UCSD-AML1 (cell line): ENCODE results near the gene LHFPL3.
"Not testable (repeated sequence)": the region's sequence is repeated elsewhere in the genome, so short reads cannot be mapped to it uniquely, and the experiment has no call there.

Experiments
- DNase-seq: peaks from one replicate; lab custom pipeline; 2025; ENCODE audit not compliant: unreplicated experiment; lab: John Stamatoyannopoulos, UW

LHFPL3 gene

DNA sequence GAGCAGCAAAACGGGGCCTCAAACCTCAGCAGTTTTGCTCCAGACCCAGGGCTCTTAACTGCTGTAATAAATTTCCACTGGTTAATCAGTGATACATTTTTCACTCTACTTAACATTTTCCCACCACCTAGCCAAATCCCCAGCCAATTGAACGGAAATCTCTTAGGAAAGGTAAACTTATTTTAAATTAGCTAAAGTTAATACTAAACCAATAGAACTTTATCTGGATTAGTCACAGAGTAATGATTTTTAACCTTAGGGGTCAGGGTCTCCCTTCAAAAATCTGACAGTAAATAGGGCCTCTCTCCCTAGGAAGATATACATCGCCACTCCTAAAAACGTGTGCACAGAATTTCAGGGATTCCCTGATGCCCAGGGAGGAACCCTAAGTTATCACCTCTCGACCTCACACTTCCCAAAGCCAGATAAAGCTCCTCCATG, 598.2 kb downstream of the LHFPL3 start:
- no peak for DNase-seq

DNA sequence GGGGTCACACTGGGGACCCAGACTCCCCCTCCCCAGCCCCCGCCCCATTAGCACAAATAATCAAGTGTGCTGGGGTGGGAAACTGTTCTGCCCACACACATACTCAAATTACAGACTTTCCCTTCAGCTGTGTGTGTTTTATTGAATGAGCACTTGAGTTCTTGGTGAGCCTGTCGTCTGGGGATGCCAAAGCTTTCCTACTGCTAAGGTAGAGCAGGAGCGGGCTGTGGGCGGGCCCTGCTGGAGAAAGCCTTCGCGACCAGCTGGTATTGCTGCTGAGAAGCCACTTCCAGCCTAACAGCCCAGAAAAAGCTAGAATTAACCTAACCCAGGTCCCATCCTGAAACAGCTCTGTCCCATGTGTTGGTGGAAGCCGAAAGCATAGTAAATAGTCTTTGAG, 598.7 kb downstream of the LHFPL3 start:
- DNase-seq = no peak

DNA sequence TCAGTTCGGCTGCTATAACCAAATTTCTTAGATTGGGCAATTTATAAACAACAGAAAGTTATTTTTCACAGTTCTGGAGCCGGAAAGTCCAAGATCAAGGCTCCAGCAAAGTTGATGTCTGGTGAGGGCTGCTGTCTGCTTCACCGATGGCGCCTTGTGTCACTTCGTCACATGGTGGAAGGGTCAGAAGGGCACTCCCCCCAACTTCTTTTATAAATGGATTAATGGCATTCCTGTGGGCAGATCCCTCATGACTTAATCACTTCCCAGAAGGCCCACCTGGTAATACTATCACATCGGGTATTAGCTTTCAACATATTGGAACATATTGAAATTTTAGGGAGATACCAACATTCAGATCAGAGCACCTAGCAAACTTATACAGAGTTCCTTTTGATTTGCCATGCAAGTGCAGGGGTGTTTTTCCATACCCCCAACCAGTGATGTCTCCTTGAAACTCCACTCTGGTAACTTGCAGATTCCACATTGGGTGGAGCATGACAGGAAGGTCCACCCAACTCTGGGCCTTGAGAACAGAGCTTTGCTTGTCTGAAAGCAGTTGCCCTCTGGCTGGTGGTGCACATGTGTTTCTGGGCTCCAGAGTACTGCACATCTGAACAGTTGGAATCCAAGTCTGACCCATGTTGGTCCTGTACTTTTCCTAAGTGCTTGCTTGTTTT, 600.5 kb downstream of the LHFPL3 start:
- DNase-seq = no peak

DNA sequence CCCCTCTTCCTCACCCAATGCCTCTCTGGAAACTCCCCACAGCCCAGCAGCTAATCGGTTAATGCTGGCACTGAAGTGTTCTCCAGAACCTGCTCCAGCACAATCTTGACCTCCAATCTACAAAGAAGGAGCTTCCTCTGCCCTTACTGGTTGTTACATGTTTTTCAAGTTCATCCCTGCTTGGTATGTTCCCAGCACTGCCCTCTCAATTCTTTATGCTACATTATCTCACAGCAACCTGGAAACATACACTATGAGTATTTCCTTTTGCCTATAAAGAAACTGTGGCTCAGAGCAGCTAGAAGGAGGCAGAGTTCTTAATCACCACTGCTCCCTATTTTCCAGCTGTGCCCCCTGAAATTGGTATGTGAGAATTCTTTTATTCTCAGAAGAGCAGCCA, 601.5 kb downstream of the LHFPL3 start:
- DNase-seq = no peak

DNA sequence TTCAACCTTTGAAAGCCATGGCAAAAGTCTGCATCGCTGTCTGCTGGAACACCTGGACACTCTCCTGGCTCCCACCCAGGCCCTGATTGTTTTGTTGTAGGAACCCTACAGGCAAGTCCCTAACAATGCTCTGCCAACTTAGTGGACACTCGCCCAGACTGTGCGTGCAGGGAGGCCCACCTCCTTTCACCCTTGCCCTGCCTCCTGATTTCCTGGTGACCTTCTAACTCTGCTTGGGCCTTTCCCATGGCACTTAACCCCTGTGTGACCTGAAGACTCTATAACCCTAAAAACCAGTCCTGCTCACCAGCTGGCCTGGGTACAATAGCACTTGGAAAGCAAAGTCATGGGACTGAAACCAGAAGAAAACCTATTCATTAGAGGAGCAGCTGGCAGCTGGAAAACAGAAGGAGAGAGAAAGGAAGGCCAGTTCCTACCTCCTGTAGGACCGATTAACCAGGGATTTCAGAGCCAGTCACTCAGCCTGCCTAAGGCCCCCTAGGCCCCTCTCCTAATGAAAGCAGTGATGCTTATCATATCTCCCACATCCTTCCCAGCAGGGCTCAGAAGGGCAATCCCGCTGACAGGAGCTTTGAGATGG, 602.9 kb downstream of the LHFPL3 start:
- no peak for DNase-seq

DNA sequence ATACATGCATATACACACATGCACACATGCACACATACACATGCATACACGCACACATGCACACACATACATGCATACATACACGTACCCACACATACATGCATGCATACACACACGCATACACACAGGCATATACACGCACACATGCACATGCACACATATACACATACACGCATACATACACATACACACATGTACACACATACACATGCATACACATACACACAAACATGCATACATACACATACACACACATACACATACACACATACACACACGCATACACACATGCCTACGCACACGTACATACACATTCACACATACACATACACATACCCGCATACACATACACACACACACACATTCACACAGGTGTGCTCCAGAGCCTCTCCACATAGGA, 604.6 kb downstream of the LHFPL3 start:
- no peak for DNase-seq

DNA sequence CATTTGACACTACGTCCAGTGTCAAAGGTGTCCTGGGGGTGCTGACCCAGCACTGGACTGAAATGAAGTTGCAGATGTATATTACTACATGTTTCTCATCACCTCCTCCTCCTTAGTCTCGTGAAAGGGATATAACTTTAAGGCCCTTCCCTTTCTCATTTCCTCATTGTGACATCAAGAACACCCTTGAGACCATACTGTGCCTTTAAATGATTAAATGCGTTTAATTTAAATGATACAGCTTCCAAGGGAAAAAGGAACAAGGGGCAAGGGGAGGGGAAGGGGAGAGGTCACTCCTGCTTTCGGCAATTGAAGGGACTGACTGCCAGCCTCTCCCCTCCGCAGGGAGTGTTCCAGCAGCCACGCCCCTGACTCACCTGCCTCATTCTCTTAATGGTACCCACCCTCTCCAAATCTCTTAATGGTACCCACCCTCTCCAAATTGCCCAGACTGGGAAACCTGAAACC, 605.2 kb downstream of the LHFPL3 start:
- no peak for DNase-seq

DNA sequence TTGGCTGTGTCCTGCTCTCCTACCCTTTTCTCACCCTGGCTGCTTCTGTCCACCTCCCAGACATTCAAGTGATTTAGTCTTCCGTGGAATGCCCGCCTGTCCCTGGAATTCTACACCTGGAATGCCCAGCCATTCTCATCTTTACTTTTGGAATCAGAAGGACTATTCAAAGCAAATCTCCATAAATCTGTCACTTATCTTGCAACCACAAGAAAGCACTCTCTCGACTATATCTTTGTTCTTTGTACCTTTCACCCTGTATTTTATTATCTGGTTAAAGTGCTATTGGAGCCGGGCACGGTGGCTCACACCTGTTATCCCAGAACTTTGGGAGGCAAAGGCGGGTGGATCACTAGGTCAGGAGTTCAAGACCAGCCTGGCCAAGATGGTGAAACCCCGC, 606.3 kb downstream of the LHFPL3 start:
- no peak for DNase-seq

DNA sequence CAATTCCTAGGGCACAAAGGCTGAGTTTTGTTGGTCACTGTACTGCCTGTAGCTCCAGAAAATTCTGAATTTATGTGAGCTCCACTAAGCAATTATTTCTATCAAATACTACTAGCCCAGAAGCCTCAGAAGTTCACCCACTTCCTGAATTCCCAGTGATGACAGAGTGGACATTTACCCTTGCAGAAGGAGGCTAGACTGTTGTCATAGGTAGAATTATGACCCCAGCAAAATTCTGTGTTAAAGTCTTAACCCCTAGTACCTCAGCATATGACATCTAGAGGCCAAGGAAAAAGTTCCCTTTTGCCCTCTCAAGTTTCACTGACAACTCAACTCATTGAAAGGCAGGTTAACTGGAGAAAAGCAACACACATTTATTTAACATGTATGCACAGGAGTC, 606.9 kb downstream of the LHFPL3 start:
- DNase-seq = no peak

DNA sequence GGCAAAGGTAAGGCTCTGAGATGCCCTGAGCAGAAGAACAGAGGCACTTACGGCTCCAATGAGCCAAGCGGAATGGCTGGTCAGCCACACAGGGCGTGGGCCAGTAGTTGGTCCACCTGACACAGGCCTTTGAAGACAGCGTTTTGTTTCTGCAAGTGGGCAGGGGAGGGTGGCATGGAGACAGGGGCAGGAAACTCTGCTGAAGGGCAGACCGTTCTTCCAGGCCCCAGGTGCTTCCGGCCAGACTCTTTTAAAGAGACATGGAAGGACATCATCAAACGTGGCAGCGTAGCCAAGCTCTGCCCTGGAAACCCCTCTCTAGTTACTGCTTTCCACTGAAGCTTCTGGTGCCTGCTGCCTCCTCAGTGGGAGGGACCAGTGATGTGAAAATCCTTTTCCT, 608.1 kb downstream of the LHFPL3 start:
- no peak for DNase-seq

DNA sequence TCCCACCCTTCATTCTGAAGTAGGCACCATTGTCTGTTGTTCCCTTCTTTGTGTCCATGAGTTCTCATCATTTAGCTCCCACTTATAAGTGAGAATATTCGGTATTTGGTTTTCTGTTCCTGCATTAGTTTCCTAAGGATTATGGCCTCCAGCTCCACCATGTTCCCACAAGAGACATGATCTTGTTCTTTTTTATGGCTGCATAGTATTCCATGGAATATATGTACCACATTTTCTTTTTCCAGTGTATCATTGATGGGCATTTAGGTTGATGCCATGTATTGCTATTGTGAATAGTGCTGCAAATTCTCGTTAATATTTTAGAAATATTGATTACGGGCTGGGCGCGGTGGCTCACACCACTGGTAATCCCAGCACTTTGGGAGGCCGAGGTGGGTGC, 609.1 kb downstream of the LHFPL3 start:
- not testable (repeated sequence) for DNase-seq

DNA sequence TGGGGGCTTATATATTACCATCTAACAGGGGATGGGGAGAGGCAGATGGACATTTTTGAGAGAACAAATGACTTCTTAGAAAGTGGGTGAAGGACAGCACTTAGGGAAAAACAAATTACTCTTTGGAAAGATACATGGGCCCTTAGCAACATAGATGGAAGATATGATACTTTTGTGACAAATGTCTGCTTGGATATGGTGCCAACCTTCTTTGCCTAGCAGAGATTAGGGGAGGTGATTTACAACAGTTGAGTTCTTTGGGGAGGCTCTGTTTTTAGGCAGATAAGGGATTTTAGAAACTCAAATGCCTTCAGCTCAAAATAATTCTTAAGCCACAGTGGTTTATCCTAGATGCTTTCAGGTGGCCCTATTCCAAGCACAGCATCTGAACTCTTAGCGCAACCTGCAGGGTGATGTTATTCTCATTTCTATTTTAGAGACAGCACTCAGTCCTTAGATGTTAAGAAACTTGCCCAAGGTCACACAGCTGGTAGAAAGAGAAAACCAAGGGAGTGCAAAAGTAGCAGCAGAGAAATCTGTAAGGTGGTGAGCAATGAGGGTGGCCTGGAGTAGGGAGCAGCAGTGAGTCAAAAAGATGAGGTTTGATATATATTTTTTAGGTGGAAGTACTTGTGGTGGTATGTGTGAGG, 610.5 kb downstream of the LHFPL3 start:
- DNase-seq = no peak

DNA sequence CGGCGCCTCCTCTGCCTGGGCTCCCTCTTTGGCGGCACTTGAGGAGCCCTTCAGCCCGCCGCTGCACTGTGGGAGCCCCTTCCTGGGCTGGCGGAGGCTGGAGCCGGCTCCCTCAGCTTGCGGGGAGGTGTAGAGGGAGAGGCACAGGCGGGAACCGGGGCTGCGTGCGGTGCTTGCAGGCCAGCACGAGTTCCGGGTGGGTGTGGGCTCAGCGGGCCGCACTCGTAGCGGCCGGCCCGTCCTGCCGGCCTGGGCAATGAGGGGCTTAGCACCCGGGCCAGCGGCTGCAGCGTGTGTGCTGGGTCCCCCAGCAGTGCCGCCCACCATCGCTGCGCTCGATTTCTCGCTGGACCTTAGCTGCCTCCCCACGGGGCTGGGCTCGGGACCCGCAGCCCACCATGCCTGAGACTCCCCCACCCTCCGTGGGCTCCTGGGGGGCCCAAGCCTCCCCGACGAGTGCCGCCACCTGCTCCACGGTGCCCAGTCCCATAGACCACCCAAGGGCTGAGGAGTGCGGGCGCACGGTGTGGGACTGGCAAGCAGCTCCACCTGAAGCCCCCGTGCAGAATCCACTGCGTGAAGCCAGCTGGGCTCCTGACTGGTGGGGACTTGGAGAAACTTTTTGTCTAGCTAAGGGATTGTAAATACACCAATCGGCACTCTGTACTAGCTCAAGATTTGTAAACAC, 611.8 kb downstream of the LHFPL3 start:
- no peak for DNase-seq

DNA sequence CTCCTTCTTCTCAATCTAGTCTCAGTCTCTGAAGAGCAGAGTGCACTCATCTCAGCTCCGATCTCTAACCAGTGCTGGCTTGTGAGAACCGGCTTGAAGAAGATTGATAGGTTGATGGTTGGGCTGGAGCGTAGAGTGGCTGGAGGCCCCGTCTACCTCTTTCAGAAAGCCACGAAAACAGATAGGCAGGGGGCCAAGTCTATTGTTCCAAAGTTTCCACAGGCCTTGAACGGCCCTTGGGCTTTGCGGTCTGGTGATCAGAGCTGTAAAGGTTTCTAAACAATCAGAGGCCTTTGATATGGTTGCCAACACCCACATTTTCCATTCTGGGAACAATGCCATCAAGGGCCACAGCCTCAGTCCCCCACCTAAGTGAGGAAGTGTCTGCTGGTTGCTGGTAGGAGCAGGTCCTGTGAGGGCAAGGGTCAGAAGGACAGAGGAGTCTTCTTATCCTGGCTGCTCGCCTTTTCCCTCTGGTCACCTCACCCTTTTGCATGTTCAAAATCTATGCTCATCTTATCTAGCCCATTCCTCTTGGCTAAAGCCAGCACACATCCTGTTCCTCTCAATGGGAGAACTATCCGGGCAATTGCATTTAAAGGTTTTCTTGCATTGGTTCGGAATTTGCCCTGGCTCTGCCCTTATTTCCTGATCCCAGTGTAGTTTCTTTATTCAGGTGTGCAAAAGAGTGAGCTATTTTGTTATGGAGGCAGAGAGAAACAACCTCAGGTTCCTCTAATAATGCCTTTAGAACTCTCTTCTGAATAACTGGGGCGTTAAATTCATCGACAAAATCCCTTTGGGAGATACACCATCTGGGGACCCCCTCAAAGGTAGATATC, 615.3 kb downstream of the LHFPL3 start:
- peak; percentile 63 for DNase-seq

DNA sequence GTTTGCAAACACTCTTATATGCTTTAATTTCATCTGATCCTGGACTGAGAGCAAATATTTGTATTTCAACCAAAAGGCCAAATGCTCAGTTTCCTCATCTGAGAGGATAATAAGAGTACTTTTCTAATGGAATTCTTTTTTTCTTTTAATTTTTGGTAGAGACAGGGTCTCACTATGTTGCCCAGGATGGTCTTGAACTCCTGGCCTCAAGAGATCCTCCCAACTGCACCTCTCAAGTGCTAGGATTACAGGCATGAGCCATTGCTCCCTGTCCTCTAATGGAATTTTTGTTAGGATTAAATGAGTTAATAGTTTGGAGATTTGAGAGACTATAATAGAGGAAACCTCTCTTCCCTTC, 617.2 kb downstream of the LHFPL3 start:
- DNase-seq = no peak

DNA sequence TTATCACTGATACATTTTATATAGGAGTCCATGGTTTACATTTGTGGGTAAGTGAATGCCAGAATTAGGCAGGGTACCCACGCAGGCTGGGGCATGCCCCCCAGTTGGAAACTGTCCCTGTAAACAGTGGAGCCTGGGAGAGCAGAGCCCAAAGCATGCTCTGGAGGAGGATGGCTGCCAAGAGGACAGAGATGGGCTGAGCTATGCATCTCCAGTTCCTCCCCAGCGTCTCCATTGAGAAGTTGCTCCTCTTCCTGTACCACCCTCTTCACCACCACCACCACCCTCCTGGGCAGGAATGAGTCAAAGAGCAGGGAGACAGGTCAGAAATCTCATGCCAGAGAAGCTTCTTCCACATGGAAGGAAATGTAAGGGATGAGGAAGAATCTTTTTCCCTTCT, 617.9 kb downstream of the LHFPL3 start:
- DNase-seq = no peak

DNA sequence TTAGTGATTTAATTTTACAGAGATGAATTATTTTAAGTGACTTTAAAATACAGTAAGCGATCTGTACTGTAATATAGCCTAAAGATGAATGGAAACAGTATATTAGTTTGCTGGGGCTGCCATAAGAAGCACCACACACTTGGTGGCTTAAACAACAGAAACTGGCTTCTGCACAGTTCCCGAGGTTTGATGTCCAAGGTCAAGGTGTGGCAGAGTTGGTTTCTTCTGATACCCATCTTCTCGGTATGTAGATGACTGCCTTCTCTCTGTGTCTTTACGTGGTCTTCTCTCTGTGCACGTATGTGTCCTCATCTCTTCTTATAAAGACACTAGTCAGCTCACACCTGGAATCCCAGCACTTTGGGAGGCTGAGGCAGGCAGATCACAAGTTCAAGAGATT, 621.6 kb downstream of the LHFPL3 start:
- DNase-seq = no peak

DNA sequence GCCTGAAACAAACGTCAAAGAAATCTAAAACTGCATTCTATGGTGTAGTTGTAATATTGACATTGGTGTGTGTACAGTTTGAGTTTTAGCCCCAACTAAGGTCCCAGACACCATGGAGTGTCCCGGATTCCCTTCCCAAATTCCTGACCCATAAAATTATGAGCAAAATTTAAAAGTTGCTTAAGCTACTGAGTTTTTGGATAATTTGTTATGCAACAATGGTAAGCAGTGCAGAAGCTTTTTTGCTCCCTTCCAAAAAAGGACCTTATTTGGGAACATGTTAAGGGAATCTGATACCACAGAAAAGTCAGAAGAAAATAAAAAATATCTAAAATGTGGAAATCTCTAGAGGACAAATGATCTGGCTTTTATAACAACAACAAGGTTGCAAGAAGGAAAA, 622.4 kb downstream of the LHFPL3 start:
- no peak for DNase-seq

DNA sequence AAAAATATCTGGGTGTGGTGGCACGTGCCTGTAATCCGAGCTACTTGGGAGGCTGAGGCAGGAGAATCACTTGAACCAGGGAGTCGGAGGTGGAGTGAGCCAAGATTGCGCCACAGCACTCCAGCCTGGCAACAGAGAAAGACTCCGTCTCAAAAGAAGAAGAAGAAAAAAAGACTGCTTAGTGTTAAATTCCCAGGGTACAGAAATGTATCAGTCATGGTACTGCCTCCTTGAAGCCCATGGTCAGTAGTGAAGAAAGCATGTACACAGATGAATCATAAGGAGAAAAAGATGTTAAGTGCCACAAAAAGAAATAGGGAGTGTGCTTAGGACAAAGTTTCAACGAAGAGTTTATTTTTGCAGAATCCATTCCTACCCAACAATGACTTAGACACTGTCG, 623.1 kb downstream of the LHFPL3 start:
- no peak for DNase-seq

DNA sequence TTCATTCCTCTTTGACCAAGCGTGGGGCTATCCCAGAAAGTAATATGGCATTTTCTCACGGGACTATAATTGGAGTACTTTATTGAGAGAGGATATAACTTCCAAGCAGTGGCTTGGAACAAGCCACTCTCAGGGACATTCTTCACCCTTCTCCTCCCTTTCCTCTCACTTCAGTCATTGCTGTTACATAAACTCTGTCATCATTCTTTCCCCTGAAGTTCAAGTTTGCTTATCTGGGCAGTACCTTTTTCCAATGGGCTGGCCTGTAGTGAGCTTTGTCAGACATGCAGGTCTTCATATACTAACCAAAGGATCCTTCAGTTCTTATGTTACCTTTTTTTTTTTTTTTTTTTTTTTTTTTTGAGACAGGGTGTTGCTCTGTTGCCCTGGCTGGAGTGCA, 626.9 kb downstream of the LHFPL3 start:
- DNase-seq = no peak
